ENCODE results near the gene ERC1.

GRCh38 chr12:958588-959123 is 32.4 kb upstream of the ERC1 start:
- TF ChIP-seq POLR2AphosphoS5 (IDR thresholded peaks at IDR 0.05) (no peak), CTCF (IDR thresholded peaks at IDR 0.05) (no peak)

Data from suprapubic skin (tissue), 3 donors.